Astrocyte of the spinal cord (primary cell): ENCODE results near the gene RPS6KA2.
A peak's percentile ranks its signal among the peaks of the same experiment; 100 is the strongest.

Source experiments
- DNase-seq: peaks from one replicate; pipeline ENCODE4 v3.0.0; 2011; ENCODE audit warnings: low read depth, low spot score
- H3K4me3 ChIP-seq: 2 replicates; pipeline ENCODE4 v1.5.1; 2011; ENCODE audit warnings: low read depth, mild to moderate bottlenecking, low read length, moderate library complexity
- CTCF ChIP-seq: IDR thresholded peaks from 2 replicates; pipeline ENCODE4 v1.5.1; 2012; ENCODE audit warnings: low read depth, mild to moderate bottlenecking, low read length, inconsistent platforms
- in situ Hi-C: cut with HindIII; loops from 2 replicates; pipeline ENCODE4 v1.10.0; 2017; ENCODE audit warnings: low sequenced_read_pairs

Gene RPS6KA2

DNA sequence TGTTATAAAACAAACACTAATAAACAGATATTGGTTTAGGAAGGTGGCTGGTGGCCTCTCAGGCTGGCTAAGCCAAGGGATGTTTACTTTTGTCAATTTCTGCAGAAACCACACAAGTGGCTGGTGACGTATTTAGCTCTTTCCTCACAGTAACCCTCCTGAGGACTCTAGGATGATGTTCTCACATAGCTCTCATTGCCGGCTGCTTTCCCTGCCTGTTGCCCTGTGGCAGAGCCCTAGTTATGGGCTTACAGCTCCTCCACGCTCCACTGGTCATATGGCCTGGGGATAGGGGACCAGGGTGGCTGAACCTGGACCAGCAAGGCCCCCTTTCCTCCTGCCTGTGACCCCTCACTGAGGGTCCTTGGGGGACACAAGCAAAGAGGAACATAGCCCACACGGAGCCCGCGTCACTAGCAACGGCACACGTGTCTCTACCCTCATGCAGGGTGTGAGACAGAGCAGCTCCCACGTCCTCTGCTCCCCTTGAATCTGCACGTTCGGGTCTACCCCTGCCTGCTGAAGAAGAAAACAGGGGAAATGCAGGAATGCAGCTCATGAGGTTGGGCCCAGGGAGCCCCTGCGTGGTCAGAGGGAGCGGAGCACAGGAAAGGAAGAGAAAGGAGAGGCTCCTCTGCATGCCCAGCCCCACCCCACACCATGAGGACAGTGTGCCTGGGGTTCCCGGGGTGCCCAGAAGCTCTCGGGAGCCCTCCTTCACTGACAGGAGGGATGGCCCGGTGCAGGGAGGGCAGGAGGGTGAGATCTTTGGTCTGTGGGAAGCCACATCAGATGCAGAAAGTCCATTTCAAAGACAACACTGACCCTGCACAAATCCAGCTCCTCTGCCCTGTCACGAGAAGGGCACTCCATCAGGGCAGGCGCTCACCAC is 54.4 kb downstream of the RPS6KA2 start:
- H3K4me3 ChIP-seq = no peak overlapping the region
- DNase-seq = peak; percentile 82
- TF ChIP-seq CTCF = no peak
- in situ Hi-C loops = no loop called here

DNA sequence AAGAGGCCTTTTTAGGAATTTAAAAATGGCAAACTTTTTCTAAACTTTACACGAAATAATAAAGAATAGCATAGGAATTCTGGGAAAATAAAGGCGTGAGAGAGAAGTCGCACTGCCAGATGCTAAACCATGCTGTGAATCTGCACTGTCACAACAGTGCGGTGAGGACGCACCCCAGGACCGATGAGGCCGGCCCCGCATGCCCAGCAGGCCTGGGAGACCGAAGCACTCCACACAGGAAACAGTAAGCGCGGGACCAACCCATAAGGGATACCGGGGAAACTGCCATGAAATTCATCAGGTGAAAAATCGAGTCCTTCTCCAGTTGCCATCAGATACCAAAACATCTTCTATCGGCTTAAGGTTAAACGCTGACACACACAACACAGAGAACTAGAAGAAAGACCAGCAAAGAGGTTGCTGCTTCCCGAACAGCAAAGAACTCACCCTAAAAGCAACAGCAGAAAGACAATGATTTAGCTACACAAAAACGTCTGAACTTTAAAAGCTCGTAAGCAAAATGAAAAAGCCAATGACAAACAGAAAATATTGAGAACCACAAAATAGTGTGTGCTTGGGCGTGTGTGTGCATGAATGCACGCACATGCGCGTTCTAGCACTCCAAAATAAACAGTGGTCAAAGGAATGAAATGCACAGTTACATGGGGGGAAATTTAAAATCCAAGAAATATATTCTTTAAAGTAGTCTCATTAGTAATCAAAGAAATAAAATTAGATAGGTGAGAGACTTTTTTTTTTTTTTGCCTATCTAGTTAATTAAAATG is 55.9 kb downstream of the RPS6KA2 start:
- TF ChIP-seq CTCF = no peak
- in situ Hi-C loops = no loop called here
- no peak overlapping the region for H3K4me3 ChIP-seq
- no peak for DNase-seq

DNA sequence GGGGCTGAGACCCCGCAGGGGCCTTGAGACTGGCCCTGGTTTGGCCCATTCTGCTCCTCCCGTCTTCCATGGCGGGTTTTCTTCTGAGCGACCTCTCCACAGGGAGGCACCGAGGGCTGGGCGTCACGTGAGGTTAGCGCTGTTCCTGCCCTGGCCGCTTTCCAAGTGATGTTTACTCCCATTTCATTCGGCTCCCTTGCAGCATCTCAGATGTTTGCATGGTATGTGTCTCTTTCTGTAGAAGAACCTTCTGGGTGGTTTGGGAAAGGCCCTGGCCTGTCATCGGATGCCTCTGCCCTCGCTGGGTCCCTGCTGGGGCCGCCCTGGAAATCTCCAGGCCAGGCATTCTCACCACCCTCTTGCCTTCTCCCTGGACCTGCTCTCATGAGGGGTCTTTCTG is 57.8 kb downstream of the RPS6KA2 start:
- H3K4me3 ChIP-seq = no peak overlapping the region
- DNase-seq = no peak

DNA sequence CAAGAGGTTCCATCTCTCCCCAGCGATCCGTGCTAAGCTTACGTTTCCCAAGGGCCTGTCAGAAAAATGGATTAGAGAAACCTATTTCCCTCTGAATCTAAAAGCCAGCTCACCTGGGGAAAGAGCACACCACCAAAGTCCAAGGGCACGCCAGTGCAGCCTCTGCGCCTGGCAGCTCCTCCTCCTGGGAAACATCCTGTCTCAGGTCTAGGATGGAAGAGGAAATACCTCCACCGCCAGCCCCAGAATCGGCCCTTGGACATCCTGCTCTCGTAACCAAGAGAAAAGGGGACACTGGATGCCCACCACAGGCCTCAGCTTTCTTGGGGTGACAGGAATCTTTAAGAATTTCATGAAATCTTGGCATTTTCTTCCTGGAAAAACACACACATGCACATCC is 59.2 kb downstream of the RPS6KA2 start:
- no peak for TF ChIP-seq CTCF

More for the DNA sequence above, 57.8 kb downstream of the RPS6KA2 start:
- TF ChIP-seq CTCF = no peak
- in situ Hi-C loops = no loop called here

DNA sequence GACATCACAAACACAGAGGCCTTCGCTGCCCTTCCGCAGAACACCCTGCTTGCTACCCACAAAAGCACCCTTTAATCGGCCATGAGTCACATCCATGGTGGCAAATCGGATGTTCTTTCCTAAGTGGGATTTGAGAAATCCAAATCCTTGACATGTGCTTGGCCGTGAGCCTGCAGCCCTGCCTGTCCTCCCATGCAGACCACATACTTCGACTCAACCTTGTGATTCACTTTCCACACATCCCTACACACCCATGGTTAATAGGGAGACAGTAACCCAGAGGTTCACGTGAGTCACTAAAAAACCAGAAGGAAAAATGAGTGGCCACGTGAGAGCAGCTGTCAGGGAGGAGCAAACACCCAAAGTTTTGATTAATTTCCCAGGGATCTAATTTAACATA is 59.9 kb downstream of the RPS6KA2 start:
- in situ Hi-C loops = no loop called here
- no peak for TF ChIP-seq CTCF
- no peak overlapping the region for H3K4me3 ChIP-seq
- peak; percentile 97 for DNase-seq

More for the DNA sequence above, 59.2 kb downstream of the RPS6KA2 start:
- DNase-seq = no peak
- in situ Hi-C loops = no loop called here
- H3K4me3 ChIP-seq = no peak overlapping the region

DNA sequence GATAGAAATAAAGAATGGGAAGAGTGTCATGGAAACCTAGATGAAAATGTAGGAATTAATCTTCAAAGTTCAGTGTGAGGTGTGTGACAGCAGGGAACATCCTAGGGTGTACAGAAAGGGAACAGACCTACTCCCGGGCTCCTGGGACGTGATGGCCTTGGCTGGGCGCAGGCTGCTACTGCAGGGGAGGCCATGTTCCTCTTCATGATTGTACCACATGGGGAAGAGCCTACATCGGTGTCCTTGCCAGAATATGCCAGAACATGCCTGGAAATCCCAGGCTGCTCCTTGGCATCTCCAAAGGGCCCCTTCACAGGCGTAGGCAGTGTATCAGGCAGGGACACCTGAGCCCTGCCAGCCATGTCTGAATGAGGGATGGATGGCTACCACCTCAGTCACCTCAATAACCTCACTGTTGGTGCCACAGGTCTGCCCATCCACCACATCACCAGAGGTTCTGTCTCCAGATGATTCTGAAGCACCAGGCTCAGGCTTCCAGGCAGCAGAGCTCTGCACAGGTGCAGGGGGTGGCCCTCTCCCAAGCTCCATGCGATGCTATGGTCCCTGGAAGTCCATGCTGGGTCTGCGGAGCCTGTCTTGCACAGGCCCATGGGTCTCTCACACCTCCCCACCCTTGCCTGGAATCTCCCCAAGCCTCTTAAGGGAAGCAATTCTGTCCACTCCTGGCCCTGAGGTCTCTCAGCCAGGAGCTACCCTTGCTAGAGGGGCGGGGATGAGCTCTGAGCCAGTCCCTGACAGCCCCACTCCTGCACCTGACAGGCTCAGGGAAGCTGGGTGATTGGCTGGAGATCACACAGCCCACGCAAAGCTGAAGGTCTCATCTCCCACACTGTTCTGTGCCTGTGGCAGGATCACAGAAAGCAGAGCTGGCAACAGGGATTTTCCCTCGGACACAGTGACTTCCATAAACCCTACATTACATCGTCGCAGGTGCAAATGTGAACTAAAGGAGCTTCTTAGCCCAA is 60.7 kb downstream of the RPS6KA2 start:
- no peak for TF ChIP-seq CTCF
- H3K4me3 ChIP-seq = no peak overlapping the region
- in situ Hi-C loops = no loop called here
- no peak for DNase-seq
